Activated CD8-positive, alpha-beta memory T cell treated with anti-CD3 and anti-CD28 coated beads, Interleukin-2, amount 50 U/mL, for 1 hour (primary cell): Measurements from ENCODE around the gene RPRD2.
"Not testable (repeated sequence)": the region's sequence is repeated elsewhere in the genome, so short reads cannot be mapped to it uniquely, and the experiment has no call there.

ENCODE experiments used
- DNase-seq: peaks from one replicate; pipeline ENCODE4 v3.0.0-alpha.2; 2020; ENCODE audit errors: extremely low read depth

Gene RPRD2

DNA sequence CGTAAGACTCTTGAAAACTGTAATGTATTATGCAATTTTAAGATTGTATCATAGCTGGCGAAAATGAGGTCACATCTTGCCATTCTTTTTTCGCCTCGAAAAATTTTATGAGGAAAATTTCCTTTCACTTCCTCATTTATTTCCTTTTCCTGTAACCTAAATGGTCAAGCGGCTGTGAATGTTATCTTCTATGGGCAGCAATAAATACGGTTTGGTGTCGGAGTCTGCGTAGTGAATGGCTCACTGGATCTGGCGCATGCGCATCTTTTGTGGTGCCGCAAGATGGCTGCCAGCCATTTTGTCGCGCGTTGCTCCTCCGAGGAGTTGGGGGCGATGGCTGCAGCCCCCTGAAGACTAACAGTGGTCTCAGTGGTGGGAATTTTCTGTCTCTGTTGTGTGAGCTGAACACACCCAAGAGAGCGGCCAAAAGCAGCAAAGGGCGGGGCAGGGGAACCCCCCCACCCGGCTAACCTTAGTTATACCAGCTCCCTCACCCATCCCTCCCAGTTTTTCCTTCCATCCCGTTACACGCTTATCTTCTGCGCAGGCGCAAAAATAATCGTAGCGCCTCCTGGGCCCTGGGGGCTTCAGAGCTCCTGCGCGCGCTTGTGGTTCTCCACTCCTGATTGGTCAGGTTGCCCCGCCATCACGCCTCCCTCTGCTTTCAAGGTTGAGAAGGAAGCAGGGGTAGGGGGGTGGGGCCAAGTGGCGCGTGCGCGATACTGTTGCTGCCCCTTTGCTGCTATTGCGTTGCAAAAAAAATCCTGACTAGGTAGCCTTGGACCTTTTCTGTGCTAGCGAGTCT, at the start of gene RPRD2:
RPRD2 (plus strand) TSS at position 722 of the 805 bp plus-strand sequence. CDS start 568 bp downstream, outside the sequence.
- peak; percentile 100 for DNase-seq

DNA sequence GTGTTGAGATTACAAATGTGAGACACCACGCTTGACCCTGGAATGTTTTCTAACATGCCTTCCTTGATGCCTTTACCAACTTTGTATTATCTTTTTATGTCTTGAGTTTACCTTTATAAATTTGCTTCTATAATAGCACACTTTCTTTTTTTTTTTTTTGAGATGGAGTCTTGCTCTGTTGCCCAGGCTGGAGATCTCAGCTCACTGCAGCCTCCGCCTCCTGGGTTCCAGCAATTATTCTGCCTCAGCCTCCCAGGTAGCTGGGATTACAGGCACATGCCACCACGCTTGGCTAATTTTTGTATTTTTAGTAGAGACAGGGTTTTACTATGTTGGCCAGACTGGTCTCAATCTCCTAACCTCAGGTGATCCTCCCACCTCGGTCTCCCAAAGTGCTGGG, 49.3 kb upstream of the RPRD2 start:
- not testable (repeated sequence) for DNase-seq

- no peak for DNase-seq
Observed at GRCh38 chr1:150320667-150320978, 43.3 kb upstream of the RPRD2 start.

DNA sequence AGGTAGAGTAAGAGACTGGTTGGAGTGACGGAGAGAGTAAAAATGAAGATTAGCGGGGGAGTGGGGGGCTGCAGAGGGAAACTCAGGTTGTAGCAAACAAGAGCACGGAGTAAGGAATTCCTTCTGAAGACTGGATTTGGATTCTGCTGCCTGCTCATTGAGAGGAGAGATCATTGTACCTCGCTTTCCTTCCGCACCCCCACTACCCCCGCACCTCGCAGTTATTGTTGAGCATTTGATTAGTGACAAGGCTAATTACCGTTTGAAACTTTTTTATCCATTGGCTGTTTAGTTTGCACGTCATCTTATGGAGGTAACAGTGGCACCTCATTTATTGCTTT, 42.2 kb upstream of the RPRD2 start:
- no peak for DNase-seq

- no peak for DNase-seq
Observed at GRCh38 chr1:150322310-150322709, 41.6 kb upstream of the RPRD2 start.

- DNase-seq = no peak
Observed at GRCh38 chr1:150332651-150333290, 31.2 kb upstream of the RPRD2 start.

- no peak for DNase-seq
Observed at GRCh38 chr1:150346316-150346715, 17.6 kb upstream of the RPRD2 start.

- no peak for DNase-seq
Observed at GRCh38 chr1:150352866-150353265, 11.1 kb upstream of the RPRD2 start.

- no peak for DNase-seq
Observed at GRCh38 chr1:150362721-150363425, 1.1 kb upstream of the RPRD2 start.

DNA sequence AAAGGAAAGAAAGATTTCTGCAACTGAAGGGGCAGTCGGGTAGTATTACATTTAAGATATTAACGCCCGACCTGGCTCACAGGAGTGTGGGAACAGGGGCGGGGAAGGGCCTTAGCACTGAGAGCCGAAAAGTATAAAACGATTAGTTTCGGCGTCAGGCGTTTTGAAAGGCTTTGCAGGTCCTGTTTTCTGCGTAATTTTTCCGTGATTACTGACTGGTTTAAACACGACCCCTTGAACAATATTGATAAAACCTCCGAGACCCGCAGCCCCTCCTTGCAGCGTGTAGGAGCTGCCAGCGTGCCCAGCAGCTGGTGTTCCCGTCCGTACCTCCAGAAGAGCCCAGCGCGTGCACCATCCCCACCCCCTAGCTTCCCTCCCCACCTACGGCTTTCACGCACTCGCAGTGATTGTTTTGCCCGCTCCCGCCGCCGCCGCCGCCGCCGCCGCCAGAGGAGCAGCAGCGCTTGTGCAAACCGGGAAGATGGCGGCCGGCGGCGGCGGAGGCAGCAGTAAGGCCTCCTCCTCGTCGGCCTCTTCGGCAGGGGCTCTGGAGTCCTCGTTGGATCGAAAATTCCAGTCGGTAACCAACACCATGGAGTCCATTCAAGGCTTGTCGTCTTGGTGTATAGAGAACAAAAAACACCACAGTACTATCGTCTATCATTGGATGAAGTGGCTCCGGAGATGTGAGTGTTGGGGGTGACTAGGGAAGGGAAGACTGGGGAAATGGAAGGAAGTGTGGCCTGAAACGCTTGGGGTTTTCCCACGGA, 470 bp downstream of the RPRD2 start:
- DNase-seq = peak; percentile 31

DNA sequence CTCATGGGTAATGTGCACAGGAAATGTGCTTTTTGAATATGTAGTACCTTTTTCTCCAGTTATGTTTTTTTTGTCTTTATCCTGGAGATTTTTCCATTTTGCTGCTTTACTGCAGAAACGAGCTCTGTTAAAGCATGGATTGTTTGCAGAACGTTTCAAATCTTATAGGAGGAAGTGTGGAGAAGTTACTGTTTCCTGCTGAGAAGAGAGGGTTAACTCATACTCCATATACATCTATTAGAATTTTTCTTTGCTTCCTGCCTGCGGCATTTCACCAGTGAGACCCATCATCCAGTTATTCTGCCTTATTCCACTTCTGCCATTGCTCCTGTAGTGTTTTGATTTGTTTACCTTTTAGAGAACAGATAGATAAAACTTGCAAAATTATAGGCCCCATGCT, 2.0 kb downstream of the RPRD2 start:
- DNase-seq = no peak

GRCh38 chr1:150366416-150367296, 2.7 kb downstream of the RPRD2 start:
- no peak for DNase-seq

DNA sequence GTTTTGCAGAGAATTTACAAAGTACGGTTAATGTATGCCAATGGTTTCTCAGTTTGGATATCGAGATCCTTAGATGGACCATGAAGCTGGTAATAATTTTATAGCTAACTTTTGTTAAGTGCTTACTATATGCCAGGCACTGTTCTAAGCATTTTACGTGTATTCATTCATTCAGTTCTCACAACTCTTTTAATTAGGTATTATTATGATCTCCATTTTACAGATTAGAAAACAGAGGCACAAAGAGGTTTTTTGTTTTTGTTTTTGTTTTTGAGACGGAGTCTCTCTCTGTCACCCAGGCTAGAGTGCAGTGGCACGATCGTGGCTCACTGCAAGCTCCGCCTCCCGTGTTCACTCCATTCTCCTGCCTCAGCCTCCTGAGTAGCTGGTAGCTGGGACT, 7.2 kb downstream of the RPRD2 start:
- DNase-seq = no peak

GRCh38 chr1:150372580-150372979, 8.6 kb downstream of the RPRD2 start:
- no peak for DNase-seq

DNA sequence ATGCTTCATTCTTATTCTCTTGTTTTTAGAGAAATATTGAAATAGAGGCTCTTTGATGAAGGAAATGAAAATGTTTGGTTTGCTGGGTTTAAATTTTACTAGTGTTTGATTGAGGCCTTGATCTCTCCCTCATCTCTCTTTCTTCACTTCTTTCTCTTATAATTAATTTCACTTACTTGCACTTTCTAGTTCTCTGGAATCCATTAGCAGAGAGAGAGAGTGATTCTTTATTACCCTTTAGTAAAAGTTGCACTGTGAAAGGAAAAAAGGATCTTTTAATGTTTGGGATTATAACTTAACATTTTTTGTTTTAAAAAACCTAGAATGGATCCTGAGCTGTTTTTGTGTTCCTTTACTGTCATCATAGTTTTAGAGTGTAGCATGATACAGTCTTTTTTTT, 12.2 kb downstream of the RPRD2 start:
- DNase-seq = no peak

DNA sequence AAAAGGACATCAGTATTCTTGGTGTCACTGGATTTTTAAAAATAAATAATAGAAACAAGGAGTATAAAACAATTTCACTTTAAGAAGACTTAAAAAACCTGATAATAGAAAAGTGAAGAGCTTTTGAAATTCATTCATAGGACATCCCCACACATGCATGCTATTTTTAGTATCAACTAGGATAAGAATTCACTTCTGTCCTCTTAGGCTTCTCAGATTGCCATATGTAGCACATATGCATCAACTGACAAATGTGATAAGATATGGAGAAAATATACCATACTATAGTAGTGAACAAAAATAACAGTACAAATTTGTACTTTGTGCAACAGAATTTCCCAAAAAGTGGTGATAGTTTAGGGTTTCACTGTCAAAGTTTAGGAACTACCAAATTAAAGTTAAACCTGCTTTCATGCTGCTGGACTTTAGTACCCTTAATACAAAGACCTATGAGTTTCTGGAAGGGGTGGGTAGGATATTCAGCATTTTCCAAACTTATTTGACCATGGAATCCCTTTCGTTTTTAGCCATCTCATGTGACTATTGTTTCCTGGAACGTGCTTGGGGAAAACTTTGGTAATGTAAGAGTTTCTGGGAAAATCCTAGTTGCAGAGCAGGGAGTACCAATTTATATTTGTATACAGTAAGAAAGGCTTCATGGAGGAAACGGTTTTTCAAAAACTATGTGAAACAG, 19.8 kb downstream of the RPRD2 start:
- no peak for DNase-seq

GRCh38 chr1:150385537-150386445, 21.8 kb downstream of the RPRD2 start:
- no peak for DNase-seq

- DNase-seq = no peak
Observed at GRCh38 chr1:150386592-150386991, 22.6 kb downstream of the RPRD2 start.

- DNase-seq = no peak
Observed at GRCh38 chr1:150387200-150387599, 23.3 kb downstream of the RPRD2 start.

GRCh38 chr1:150388241-150388640, 24.3 kb downstream of the RPRD2 start:
- no peak for DNase-seq
